Measurements from ENCODE around the gene STN1.
A peak's percentile ranks its signal among the peaks of the same experiment; 100 is the strongest.

The STN1 gene

GRCh38 chr10:103854265-103854685, 63.7 kb downstream of the STN1 start:
- DNase-seq (ENCODE audit: low read depth) = no peak
- no peak for TF ChIP-seq CTCF (conservative IDR thresholded peaks at IDR 0.05; ENCODE audit: low read depth, low read length)
- H3K4me3 ChIP-seq (ENCODE audit: low read depth, low read length) = peak overlapping the region; percentile 54

GRCh38 chr10:103853428-103854264, 64.3 kb downstream of the STN1 start:
- H3K4me3 ChIP-seq (ENCODE audit: low read depth, low read length) = no peak overlapping the region
- TF ChIP-seq CTCF (conservative IDR thresholded peaks at IDR 0.05; ENCODE audit: low read depth, low read length) = no peak
- DNase-seq (ENCODE audit: low read depth) = no peak

- DNase-seq (ENCODE audit: low read depth) = no peak
- H3K4me3 ChIP-seq (ENCODE audit: low read depth, low read length) = no peak overlapping the region
- no peak for TF ChIP-seq CTCF (conservative IDR thresholded peaks at IDR 0.05; ENCODE audit: low read depth, low read length)
Observed at GRCh38 chr10:103852856-103853255, 65.1 kb downstream of the STN1 start.

GRCh38 chr10:103852189-103852711, 65.7 kb downstream of the STN1 start:
- H3K4me3 ChIP-seq (ENCODE audit: low read depth, low read length) = no peak overlapping the region
- no peak for TF ChIP-seq CTCF (conservative IDR thresholded peaks at IDR 0.05; ENCODE audit: low read depth, low read length)
- DNase-seq (ENCODE audit: low read depth) = peak; percentile 40

- no peak for TF ChIP-seq CTCF (conservative IDR thresholded peaks at IDR 0.05; ENCODE audit: low read depth, low read length)
- no peak overlapping the region for H3K4me3 ChIP-seq (ENCODE audit: low read depth, low read length)
- DNase-seq (ENCODE audit: low read depth) = no peak
Observed at GRCh38 chr10:103851261-103851660, 66.7 kb downstream of the STN1 start.

GRCh38 chr10:103850572-103850895, 67.5 kb downstream of the STN1 start:
- no peak for TF ChIP-seq CTCF (conservative IDR thresholded peaks at IDR 0.05; ENCODE audit: low read depth, low read length)
- DNase-seq (ENCODE audit: low read depth) = no peak
- no peak overlapping the region for H3K4me3 ChIP-seq (ENCODE audit: low read depth, low read length)
